ENCODE results near the gene LCTL.
"Not testable (repeated sequence)": the region's sequence is repeated elsewhere in the genome, so short reads cannot be mapped to it uniquely, and the experiment has no call there.

Gene LCTL

GRCh38 chr15:66592505-66593218, 26.9 kb upstream of the LCTL start:
- DNase-seq (ENCODE audit: low read depth), result no peak
- no peak for TF ChIP-seq CTCF (conservative IDR thresholded peaks at IDR 0.05; ENCODE audit: control insufficient read depth, insufficient read depth, low read depth, low read length)
- no peak overlapping the region for H3K4me3 ChIP-seq (ENCODE audit: control insufficient read depth, low read depth, low read length)

GRCh38 chr15:66591322-66591862, 25.6 kb upstream of the LCTL start:
- no peak for DNase-seq (ENCODE audit: low read depth)
- TF ChIP-seq CTCF (conservative IDR thresholded peaks at IDR 0.05; ENCODE audit: control insufficient read depth, insufficient read depth, low read depth, low read length), result no peak
- H3K4me3 ChIP-seq (ENCODE audit: control insufficient read depth, low read depth, low read length), result no peak overlapping the region

GRCh38 chr15:66590435-66590834, 24.6 kb upstream of the LCTL start:
- H3K4me3 ChIP-seq (ENCODE audit: control insufficient read depth, low read depth, low read length), result no peak overlapping the region
- DNase-seq (ENCODE audit: low read depth), result no peak
- TF ChIP-seq CTCF (conservative IDR thresholded peaks at IDR 0.05; ENCODE audit: control insufficient read depth, insufficient read depth, low read depth, low read length), result no peak

- not testable (repeated sequence) for H3K4me3 ChIP-seq (ENCODE audit: control insufficient read depth, low read depth, low read length); DNase-seq (ENCODE audit: low read depth)
Observed at GRCh38 chr15:66589429-66589828, 23.6 kb upstream of the LCTL start.

GRCh38 chr15:66588971-66589370, 23.2 kb upstream of the LCTL start:
- no peak overlapping the region for H3K4me3 ChIP-seq (ENCODE audit: control insufficient read depth, low read depth, low read length)
- no peak for TF ChIP-seq CTCF (conservative IDR thresholded peaks at IDR 0.05; ENCODE audit: control insufficient read depth, insufficient read depth, low read depth, low read length)
- no peak for DNase-seq (ENCODE audit: low read depth)

- no peak overlapping the region for H3K4me3 ChIP-seq (ENCODE audit: control insufficient read depth, low read depth, low read length)
- no peak for DNase-seq (ENCODE audit: low read depth)
- no peak for TF ChIP-seq CTCF (conservative IDR thresholded peaks at IDR 0.05; ENCODE audit: control insufficient read depth, insufficient read depth, low read depth, low read length)
Observed at GRCh38 chr15:66588537-66588936, 22.7 kb upstream of the LCTL start.

GRCh38 chr15:66587749-66588148, 22.0 kb upstream of the LCTL start:
- no peak for TF ChIP-seq CTCF (conservative IDR thresholded peaks at IDR 0.05; ENCODE audit: control insufficient read depth, insufficient read depth, low read depth, low read length)
- H3K4me3 ChIP-seq (ENCODE audit: control insufficient read depth, low read depth, low read length), result no peak overlapping the region
- no peak for DNase-seq (ENCODE audit: low read depth)

All from fibroblast of mammary gland (primary cell).